GM21737 (cell line): ENCODE data around the gene OR10H4.
"Not testable (repeated sequence)": the region's sequence is repeated elsewhere in the genome, so short reads cannot be mapped to it uniquely, and the experiment has no call there.

Experiments
- ATAC-seq: cut with Tn5 transposase; IDR thresholded peaks from one replicate; pipeline ENCODE4 v1.9.1; 2021; ENCODE audit warnings: mild to moderate bottlenecking, moderate library complexity; ENCODE audit not compliant: unreplicated experiment

Gene OR10H4

DNA sequence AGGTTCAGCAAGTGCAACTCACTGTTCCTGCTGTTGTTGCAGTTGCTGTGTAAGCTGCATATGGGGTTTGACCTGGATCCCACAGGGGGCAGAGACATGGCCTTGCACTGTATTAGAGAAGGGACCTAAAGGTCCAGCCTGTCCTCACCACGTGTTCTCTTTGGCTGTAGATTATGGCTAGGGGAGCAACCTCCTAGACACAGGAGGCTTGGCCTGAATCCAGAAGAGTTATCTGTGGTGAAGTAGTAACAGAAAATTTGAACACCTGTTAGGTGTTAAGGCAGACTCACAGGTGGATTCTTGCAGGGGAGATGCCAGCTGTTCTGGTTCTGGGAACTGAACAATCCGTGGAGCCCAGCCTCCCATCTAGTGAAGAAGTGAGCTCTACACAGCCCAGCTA, 11.0 kb upstream of the OR10H4 start:
- no peak for ATAC-seq

DNA sequence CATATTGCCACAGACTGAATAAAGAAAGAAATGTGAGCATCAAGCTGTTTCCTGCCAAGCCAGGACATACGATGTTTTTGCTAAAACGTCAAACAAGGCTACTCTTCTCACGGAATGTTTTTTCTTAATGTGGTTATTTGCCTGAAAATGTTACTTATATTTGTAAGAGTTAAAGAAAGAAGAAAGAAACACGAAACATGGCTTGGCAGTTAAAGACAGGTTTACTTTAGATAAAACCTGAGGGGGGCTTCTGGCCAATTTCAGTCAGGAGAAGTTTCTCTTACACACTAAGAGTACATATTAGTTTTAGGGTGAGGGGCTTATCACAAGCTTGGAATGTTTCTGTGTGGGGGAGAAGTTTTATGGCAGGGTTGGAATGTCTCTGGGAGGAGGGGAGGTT, 4.4 kb upstream of the OR10H4 start:
- no peak for ATAC-seq

DNA sequence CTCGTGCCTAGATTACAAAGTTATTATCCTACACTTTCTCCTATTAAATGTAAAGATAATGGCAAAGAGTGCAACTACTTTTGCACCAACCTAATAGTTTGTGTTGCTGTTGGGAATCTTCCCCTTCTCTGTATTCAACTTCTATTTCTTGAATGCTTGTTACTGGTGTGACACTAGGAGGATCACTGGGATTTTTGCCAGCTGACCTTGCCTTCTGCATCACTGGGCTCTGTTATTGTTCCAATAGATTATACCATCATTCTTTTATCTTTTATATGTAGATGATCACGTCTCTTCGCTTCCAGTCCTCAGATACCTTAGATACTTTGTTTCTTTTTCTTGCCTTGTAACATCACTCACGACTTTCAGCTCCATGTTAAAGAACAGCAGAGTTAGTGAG, 3.5 kb upstream of the OR10H4 start:
- ATAC-seq, result no peak

DNA sequence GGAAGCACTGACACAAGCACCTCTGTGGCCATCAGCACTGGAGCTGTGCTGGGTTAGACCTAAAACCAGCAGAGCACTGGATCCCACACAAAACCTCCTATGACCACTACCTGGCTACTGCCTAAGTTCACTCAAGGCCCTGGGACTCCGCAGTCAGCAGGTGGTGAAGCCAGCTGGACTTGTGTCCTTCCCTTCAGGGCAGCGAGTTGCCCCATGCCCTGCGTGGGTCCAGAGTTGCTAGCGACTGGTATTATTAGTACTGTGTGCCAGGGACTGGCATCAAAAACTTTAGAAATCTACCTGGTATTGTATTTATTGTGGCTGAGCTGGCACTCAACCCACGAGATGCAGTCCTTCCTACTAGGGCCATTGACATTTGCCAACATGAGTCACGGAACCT, 6.0 kb downstream of the OR10H4 start:
- ATAC-seq, result no peak

DNA sequence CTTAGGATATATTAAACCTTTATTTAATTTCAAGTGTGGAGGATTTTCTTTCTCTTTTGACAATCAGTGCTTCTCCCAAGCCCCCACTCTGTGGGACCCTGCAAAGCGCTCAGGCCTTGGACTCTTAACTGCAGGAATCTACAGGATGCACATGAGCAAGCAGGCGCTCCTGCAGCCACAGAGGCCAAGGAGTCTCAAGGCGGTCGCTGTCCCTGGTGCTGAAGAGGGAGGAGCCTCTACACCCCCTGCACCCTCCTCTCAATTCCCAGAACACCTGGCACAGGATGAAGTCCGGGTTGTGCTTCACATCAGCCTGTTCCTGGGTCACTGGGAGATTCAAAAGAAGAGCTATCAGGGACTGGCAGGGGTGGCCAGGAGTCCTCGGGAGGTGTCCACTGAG, 13.5 kb downstream of the OR10H4 start:
- ATAC-seq, result no peak

DNA sequence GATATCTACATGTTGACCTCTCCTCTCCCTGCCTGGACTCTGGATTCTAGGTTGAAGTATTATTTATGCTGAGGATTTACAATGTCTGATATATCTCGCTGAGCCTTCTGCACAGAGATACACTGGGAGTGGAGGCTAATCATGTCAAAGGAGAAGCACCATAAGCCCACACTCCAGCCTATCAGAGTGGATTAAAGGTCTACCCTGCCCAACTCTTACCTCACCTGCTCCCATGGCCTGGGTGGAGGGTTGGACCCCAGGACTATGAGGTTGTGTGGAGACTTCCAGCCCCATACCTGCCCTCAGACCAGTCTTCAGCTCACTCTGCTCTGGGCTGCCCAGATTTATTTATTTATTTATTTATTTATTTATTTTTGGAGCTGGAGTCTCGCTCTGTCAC, 15.4 kb downstream of the OR10H4 start:
- no peak for ATAC-seq

DNA sequence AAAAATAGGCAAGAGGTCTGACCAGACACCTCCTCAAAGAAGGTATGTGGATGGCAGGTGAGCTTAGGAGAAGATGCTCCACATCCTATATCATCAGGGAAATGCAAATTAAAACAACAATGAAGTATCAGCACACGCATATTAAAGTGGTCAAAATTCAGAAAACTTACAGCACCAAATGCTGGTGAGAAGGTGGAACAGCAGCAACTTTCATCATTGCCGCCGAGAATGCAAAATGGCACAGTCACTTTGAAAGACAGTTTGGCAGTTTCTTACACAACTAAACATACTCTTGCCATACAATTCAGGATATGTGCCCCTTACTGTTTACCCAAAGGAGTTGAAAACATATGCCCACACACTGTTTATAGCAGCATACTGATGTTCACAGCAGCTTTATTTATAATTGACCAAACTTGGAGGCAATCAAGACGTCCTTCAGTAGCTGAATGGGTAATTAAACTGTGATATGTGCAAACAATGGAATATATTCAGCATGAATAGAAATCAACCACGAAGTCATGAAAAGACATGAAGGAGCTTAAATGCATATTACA, 22.5 kb downstream of the OR10H4 start:
- ATAC-seq, result no peak

DNA sequence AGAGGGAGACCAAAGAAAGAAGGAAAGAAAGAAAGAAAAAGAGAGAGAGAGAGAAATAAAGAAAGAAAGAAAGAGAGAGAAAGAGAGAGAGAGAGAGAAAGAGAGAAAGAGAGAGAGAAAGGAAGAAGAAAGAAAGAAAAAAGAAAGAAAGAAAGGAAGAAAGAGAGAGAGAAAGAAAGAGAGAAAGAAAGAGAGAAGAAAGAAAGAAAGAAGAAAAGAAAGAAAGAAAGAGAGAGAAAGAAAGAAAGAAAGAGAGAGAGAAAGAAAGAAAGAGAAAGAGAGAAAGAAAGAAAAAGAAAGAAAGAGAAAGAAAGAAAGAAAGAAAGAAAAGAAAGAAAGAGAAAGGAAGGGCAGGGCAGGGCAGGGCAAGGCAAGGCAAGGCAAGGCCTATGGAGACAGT, 23.2 kb downstream of the OR10H4 start:
- ATAC-seq, result not testable (repeated sequence)

DNA sequence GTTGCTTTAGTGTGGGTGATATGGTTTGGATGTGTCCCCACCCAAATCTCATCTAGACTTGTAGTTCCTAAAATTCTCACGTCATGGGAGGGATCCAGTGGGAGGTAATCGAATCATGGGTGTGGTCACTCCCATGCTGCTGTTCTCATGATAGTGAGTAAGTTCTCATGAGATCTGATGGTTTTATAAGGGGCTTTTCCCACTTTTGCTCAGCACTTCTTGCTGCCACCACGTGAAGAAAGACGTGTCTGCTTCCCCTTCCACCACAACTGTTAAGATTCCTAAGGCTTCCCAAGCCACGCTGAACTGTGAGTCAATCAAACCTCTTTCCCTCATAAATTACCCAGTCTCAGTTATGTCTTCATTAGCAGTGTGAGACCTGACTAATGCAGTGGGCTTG, 26.0 kb downstream of the OR10H4 start:
- no peak for ATAC-seq

DNA sequence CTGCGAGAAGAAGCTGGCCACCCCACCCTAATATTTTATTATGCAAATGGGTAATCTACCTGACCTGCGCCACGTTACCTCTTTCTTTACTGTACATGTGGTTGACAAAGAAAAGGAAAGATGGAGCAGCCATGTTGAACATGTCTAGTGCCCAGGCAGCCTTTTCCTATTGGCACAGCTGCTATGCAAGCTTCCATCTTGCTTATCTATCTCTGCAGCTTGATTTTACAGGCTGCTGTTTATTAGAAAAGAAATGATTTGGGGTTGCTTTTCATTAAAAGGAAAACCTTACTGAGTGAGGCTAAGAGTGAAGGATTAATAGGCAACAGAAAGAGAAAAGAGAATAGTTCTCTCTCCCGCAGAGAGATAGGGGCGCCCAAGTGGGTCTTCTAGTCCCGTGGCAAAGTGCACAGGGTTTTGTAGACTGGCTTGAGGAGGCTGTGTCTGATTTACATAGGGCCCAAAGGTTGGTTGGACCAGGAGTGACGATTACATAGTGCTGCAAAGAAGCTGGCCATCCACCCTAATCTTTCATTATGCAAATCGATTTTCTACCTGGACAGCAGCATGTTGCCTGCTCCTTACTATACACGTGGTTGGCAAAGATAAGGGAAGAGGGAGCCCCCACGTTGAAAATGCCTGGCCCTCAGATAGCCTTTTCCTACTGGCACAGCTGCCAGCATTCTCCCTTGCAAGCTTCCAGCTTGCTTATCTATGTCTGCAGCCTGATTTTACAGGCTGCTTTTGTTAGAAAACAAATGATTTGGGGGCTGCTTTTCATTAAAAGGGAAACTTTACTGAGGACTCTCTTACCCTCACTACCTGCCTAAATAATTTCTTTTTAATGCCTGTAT, 28.3 kb downstream of the OR10H4 start:
- no peak for ATAC-seq

DNA sequence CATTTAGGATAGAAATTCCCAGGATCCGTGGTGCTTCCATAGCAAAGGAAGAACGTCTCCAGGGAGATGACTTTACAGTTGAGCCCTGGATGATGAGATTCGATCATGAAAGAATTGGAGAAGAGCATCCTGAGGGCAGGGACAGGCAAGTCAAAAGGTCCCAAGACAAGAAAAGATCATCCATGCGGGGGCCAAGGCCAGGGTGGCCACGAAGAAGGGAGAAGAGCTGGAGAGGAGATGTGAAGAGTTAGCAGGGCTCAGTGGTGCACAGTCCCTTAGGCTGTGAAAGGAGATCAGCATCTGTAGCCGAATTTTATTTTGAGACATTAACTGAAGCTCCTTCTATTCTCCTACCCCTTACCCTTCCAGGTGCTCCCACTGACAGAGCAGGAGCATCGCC, 28.9 kb downstream of the OR10H4 start:
- ATAC-seq, result no peak

DNA sequence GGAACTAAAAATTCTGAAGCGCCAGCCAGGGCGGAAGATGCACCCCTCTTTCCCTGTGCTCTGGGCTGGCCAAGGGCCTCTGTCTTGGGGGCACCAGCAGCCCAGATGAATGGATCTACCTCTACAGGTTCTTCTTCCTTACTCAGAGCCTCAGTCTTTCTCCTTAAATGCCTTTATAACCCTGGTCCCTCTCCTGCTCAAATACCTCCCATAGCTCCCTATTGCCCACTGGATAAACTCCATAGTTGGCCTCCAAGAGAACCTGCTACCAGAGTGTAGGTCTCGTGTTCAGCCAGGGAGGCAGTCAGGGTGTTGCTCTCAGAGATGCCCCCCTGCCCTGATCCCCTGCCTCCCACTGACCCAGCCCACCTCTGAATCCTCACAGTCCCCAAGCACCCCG, 30.5 kb downstream of the OR10H4 start:
- no peak for ATAC-seq

DNA sequence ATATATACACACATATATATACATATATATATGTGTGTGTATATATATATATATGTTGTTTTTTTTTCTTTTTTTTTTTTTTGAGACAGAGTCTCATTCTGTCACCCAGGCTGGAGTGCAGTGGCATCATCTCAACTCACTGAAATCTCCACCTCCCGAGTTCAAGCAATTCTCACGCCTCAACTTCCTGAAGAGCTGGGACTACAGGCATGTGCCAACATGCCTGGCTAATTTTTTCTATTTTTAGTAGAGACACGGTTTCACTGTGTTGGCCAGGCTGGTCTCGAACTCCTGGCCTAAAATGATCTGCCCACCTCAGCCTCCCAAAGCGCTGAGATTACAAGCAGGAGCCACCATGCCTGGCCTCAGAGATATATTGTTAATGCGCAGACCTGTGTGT, 37.0 kb downstream of the OR10H4 start:
- ATAC-seq, result not testable (repeated sequence)

DNA sequence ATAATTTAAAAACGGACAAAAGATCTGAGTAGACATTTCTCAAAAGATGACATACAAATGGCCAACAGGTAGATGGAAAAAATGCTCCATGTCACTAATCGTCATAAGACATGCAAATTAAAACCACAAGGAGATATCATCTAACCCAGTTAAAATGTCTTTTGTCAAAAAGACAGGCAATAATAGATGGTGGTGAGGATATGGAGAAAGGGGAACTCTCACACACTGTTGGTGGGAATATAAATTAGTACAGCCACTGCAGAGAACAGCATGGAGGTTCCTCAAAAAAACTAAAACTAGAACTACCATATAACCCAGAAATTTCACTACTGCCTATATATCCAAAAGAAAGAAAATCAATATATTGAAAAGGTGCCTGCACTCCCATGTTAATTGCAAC, 37.9 kb downstream of the OR10H4 start:
- no peak for ATAC-seq

DNA sequence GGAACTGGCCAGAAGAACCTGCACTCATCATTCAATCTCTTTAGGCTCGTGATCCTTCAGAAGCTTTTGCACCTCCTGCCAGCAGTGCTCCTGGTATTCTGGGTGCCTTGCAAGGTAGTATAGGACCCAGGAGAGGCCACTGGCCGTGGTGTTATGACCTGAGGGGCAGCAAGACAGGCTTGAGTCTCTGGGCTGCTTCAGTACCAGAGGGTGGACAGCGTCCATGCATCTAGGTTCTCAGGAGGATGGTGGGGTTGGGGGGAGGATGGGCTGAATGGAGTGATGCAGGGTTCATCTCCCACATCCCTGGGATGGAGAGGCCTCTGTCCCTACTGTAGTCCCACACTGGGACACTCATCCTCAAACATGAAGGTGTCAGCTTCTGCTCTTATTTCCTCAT, 41.1 kb downstream of the OR10H4 start:
- no peak for ATAC-seq

DNA sequence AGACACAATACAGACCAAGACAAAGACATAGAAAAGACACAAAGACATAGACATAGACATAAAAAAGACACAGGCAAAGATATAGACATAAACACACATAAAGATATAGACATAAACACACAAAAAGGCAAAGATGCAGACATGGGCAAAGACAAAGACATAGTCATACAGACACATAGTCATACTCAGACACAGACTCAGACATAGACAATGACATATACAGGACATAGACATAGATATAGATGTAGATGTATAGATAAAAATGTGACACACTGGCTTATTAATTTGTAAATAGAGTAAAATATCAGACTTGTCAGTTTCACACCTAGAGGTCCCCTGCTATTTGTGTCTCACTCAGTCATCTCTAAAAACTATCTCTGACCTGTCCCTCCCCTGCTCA, 42.8 kb downstream of the OR10H4 start:
- ATAC-seq, result no peak

DNA sequence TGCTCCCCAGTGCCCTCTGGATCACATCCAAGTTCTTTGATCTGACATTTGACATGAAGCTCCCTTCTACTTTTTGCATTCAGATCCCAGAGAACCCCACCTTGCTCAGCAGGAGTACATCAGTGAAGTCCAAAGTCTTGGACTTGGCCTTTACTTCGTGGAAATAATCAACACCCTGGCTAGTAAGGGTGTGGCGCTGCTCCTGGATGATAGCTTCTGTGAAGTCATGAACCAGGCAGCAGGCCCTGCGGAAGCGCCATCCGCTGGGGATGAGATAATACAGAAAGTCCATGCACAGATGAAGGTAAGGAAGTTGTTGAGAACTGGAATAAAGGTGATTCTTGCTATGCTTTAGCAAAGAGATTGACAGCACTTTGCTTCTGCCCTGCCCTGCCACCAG, 43.2 kb downstream of the OR10H4 start:
- ATAC-seq, result no peak

DNA sequence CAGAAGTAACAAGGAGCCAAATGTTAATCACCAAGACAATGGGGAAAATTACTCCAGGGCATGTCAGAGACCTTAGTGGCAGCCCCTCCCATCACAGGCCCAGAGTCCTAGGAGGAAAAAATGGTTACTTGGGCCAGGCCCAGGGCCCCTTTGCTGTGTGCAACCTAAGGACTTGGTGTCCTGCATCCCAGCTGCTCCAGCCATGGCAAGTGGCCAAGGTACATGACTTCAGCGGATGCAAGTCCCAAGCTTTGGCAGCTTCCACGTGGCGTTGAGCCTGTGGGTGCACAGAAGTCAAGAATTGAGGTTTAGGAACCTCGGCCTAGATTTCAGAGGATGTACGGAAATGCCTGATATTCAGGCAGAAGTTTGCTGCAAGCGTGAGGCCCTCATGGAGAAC, 46.7 kb downstream of the OR10H4 start:
- ATAC-seq, result no peak

DNA sequence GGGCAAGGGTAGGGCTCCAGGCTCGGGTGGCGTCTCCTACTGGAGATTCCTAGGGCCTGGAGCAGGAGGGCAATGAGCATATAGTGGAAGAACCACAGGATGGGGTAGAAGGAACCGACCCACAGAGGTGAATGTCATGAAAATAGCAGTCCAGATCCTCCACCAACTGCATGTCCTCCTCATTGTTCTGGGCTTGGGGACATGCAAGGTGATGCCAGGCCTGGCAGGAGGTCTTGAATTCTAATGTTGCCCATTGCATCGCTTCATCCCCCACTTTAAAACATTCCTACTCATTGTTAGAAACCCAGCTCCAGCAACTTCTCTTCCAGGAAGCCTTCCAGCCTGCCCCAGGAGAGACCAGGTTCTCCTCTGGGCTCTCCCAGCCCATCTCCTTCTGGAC, 49.4 kb downstream of the OR10H4 start:
- ATAC-seq, result no peak
